DMS153 treated with DMSO at 0.1 percent for 48 hours (cell line): ENCODE measurements around the gene RGL2.

Experiments used
- DNase-seq: peaks from one replicate; lab custom pipeline; 2025; ENCODE audit not compliant: unreplicated experiment; lab: John Stamatoyannopoulos, UW

The RGL2 gene

GRCh38 chr6:33241968-33242367, 56.8 kb downstream of the RGL2 start:
- DNase-seq: no peak
